GM19438 (cell line): ENCODE measurements around the gene TRMT112.

Source experiments
- ATAC-seq: cut with Tn5 transposase; IDR thresholded peaks from one replicate; pipeline ENCODE4 v1.9.1; 2021; ENCODE audit warnings: low read depth; ENCODE audit not compliant: unreplicated experiment

The TRMT112 gene

DNA sequence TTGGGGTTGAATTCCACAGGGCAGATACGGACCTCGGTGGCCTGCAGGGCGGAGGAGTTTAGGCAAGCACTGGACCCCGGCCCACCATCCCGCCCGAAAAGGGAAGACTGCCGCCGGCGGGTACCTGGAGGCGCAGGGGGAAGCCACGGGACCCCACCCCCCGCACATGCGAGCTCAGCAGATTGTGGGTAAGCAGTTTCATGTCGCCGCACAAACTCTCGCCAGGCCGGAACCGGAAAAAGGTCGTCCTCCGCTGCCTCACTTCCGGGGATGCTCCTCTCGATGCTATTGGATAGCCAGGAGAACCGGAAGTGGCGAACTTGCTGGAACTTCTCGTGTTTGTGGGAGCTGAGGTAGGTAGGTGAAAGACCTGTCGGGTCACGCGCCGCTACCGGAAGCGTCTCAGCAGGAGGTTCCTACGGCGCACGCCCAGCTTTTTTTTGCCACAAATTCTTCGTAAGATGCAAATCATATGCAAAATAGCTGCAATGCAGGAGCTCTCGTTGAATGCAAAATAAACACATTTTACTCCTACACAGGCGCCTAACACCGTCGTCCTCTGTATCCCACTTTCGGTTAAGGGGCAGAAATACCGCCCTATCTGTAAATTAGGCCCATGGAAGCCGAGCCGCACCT is at the start of gene TRMT112:
TSS of gene TRMT112 (minus strand) at position 235 of the 636 bp plus-strand sequence. CDS start at position 202, 33 bp downstream.
- ATAC-seq: peak; percentile 70

DNA sequence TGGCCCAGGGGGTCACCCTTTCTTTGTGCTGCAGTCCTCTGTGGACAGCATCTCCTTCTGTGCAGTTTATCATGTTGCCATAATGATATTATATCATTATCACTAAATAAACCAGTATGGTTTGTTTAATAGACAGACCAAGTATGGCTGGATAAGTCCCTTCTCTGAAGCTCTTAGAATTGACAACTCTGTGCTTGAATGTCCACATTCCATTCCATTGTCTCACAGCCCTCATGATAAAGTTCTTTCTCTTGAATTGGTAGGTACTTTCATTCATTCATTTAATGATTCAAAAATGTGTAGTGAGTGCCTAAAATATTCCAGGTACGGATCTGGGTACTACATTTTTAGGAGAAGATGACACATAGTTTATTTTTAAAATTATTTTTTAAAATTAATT is 49.4 kb upstream of the TRMT112 start:
- no peak for ATAC-seq

GRCh38 chr11:64364911-64365310 is 47.6 kb upstream of the TRMT112 start:
- no peak for ATAC-seq

GRCh38 chr11:64364435-64364834 is 47.1 kb upstream of the TRMT112 start:
- ATAC-seq: no peak

GRCh38 chr11:64362339-64362738 is 45.0 kb upstream of the TRMT112 start:
- no peak for ATAC-seq

DNA sequence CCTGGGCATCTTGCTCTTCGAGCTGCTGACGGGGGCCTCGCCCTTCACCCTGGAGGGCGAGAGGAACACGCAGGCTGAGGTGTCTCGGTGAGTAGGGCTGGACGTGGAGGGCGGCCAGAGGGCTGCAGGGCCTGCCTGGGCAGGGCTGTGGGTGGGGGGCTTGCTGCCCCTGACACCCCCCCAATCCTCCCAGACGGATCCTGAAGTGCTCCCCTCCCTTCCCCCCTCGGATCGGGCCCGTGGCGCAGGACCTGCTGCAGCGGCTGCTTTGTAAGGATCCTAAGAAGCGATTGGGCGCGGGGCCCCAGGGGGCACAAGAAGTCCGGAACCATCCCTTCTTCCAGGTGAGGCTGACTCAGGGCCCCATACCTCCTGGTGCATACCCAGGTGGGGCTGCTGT is 44.3 kb upstream of the TRMT112 start:
- no peak for ATAC-seq

DNA sequence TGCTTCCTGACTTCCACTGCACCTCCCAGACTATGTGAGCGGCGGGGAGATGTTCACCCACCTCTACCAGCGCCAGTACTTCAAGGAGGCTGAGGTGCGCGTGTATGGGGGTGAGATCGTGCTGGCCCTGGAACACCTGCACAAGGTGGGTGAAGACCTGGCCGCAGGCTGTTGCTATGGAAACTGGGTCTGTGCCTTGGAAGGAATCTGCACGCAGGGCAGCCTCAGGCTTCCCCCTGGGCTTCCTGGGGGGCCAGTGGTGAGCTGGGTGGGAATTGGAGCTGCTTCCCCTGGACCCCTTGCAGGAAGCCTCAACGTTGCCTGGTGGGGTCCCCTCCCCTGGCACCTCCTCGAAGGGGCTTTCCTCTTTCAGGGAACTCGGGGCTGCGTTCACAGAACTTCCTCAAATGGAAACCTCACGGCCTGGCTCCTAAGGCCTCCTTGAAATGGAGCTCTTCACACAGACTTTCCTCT is 43.1 kb upstream of the TRMT112 start:
- ATAC-seq: no peak

GRCh38 chr11:64359712-64360445 is 42.5 kb upstream of the TRMT112 start:
- ATAC-seq: no peak

GRCh38 chr11:64358907-64359711 is 41.8 kb upstream of the TRMT112 start, which contains the start of gene RPS6KA4:
RPS6KA4 (plus strand) TSS chr11:64359162; CDS start chr11:64359236, 74 bp downstream.
- ATAC-seq: peak; percentile 47

DNA sequence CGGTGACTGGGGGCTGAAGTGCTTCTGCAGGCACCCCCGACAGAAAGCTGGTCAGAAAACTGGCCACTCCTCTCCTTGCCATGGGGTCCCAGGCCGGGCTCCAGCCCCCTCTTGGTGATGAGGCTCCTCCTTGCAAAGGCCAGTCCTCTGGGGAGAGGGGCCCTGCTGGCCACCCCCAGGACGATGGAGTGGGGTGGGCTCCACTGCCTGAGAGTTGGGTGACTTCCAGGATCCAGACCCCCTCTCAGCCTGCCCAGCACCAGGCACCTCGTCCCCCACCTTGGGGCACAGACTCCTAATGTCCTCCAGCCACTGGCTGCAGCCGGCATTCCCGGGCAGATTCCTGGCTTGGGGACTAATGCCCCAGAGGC is 41.2 kb upstream of the TRMT112 start:
- no peak for ATAC-seq

- ATAC-seq: no peak
Measured at GRCh38 chr11:64357904-64358535, 40.7 kb upstream of the TRMT112 start.

- ATAC-seq: no peak
Measured at GRCh38 chr11:64357446-64357845, 40.1 kb upstream of the TRMT112 start.

GRCh38 chr11:64356498-64357411 is 39.4 kb upstream of the TRMT112 start:
- no peak for ATAC-seq

GRCh38 chr11:64355078-64355940 is 38.0 kb upstream of the TRMT112 start:
- no peak for ATAC-seq

- no peak for ATAC-seq
Measured at GRCh38 chr11:64353715-64354506, 36.6 kb upstream of the TRMT112 start.

DNA sequence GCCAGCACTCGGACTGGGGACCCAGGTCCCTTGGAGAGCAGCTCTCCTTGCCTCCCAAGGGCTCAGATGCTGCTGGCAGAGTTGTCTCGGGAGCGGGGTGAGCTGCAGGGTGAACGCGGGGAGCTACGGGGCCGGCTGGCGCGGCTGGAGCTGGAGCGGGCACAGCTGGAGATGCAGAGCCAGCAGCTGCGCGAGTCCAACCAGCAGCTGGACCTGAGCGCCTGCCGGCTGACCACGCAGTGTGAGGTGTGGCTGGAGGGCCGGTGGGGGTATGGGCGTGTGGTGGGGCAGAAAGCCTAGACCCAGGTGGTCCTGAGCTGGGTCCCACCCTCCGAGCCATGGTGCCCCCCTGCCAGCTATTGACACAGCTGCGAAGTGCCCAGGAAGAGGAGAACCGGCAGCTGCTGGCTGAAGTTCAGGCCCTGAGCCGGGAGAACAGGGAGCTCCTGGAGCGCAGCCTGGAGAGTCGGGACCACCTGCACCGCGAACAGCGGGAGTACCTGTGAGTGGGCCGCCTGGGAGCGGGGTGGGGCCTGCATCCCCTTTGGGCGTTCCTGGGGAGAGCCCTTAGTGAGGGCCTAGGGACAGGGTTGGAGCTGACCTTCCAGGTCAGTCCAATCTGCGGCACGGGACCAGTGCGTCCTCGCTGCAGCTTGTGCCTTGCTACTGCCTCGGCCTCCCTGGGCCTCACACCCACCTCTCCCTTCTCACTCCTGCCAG is 35.8 kb upstream of the TRMT112 start:
- no peak for ATAC-seq
